ENCODE data around the gene PAF1. TPM values are rescaled to one million over a fixed set of nuclear protein-coding genes. Genes with fewer than 3 reads are reported as not detected.

Gene PAF1
- total RNA-seq, 2 experiments from 2014 or later, result 40.7 to 47.0 TPM

DNA sequence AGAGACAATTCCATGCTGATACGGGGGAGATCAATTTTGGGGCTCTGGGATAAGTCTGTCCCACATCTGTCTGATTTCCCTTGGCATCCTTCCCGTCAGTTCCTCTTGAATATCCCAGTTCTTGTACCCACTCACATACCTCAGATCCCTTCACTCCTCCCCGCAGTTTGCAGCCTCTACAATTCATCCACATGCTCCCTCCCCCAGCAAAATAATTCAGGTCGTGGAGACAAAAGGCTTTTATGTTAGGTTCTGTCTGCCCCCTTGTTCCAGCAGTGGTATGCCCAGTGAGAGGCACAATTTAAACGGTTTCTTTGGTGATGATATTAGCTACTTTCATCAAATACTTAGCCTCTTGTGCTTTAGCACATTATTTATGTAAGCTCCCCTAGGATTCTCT, 35.3 kb upstream of the PAF1 start:
- Mint-ChIP-seq H3K4me1 (peaks cover 7% of the 10 kb centered on the region), H3K4me3 (no peak overlapping the region), H3K36me3 (peaks cover 6% of the 10 kb centered on the region), H3K27me3 (no peaks in the 10 kb centered on the region), H3K27ac (no peak overlapping the region), H3K9me3 (no peaks in the 10 kb centered on the region)
- POLR2A ChIA-PET, result interaction anchor here (1.4 to 3.0 kb wide), 2 partner anchors 9 to 12 kb away, joined by 3 to 11 read pairs; partner anchors contain the start of gene RPS16
- ATAC-seq (ENCODE audit: low read depth) (no peak), DNase-seq (no peak)

DNA sequence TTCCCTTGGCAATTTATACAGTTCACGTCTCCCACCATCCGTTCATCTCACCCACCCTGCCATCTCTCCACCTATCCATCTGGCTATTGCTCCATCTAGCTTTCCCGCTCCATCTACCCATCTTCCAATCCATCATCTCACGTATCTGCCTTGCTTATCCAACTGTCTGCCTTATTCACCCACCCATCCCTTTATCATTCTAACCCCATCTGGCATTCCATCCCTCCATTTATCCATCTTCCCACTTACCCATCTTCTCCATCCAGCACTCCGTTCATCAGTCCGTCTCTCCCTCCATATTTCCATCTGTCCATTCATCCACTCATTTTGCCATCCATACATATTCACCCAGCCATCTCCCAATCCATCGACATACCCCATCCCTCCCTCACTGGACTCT, 34.8 kb upstream of the PAF1 start:
- Mint-ChIP-seq H3K27ac (no peak overlapping the region), H3K9me3 (no peaks in the 10 kb centered on the region), H3K27me3 (no peaks in the 10 kb centered on the region), H3K4me3 (no peak overlapping the region), H3K4me1 (peaks cover 5% of the 10 kb centered on the region), H3K36me3 (peaks cover 6% of the 10 kb centered on the region)
- ATAC-seq (ENCODE audit: low read depth) (no peak), DNase-seq (no peak)
- POLR2A ChIA-PET, result interaction anchor here (3.0 kb wide), 1 partner anchor 10 kb away, joined by 11 read pairs; the partner anchor contains the start of gene RPS16

DNA sequence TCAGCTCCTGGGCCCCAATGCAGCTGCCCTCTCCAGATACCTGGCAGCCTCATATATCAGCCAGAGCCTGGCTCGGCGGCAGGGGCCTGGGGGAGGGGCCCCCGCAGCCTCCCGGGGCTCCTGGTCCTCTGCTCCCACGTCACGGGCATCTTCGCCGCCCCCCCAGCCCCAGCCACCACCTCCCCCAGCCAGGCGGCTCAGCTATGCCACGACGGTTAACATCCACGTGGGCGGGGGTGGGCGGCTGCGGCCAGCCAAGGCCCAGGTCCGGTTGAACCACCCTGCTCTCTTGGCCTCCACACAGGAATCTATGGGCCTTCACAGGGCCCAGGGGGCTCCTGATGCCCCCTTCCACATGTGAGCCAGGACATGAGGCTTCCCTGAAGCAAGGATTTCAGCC, 34.0 kb upstream of the PAF1 start:
- H3K4me1 Mint-ChIP-seq, result peaks cover 2% of the 10 kb centered on the region
- H3K27me3 Mint-ChIP-seq, result no peaks in the 10 kb centered on the region
- no peak overlapping the region for H3K4me3 Mint-ChIP-seq
- H3K36me3 Mint-ChIP-seq, result peaks cover 6% of the 10 kb centered on the region
- no peak for DNase-seq
- H3K9me3 Mint-ChIP-seq, result no peaks in the 10 kb centered on the region
- H3K27ac Mint-ChIP-seq, result no peak overlapping the region
- ATAC-seq (ENCODE audit: low read depth), result no peak
- POLR2A ChIA-PET, result interaction anchor here (1.8 kb wide), 1 partner anchor 11 kb away, joined by 10 read pairs; the partner anchor contains the start of gene RPS16

DNA sequence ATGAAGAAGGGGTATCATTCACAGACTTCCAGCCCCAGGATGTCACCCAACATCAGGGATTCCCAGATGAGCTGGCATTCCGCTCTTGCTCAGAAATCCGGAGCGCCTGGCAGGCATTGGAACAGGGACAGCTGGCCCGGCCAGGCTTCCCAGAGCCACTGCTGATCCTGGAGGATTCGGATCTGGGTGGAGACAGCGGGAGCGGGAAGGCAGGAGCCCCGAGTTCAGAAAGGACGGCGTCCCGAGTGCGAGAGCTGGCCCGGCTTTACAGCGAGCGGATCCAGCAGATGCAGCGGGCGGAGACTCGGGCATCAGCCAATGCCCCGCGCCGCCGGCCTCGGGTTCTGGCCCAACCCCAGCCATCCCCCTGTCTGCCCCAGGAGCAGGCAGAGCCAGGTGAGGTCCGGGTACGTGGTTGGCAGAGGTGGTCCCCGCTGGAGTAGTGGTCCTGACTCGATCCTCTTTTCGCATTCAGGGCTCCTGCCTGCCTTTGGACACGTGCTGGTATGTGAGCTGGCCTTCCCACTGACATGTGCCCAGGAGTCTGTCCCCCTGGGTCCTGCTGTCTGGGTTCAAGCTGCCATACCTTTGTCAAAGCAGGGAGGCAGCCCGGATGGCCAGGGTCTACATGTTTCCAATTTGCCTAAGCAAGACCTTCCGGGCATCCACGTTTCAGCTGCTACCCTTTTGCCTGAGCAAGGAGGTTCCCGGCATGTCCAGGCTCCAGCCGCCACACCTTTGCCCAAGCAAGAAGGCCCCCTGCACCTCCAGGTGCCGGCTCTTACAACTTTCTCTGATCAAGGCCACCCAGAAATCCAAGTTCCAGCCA, 32.6 kb upstream of the PAF1 start:
- no peaks in the 10 kb centered on the region for H3K27me3 Mint-ChIP-seq
- H3K36me3 Mint-ChIP-seq, result peaks cover 6% of the 10 kb centered on the region
- POLR2A ChIA-PET, result interaction anchor here (1.8 kb wide), 1 partner anchor 12 kb away, joined by 10 read pairs; the partner anchor contains the start of gene RPS16
- DNase-seq, result no peak
- no peaks in the 10 kb centered on the region for H3K4me1 Mint-ChIP-seq
- no peak overlapping the region for H3K4me3 Mint-ChIP-seq
- ATAC-seq (ENCODE audit: low read depth), result no peak
- no peaks in the 10 kb centered on the region for H3K9me3 Mint-ChIP-seq
- no peak overlapping the region for H3K27ac Mint-ChIP-seq

DNA sequence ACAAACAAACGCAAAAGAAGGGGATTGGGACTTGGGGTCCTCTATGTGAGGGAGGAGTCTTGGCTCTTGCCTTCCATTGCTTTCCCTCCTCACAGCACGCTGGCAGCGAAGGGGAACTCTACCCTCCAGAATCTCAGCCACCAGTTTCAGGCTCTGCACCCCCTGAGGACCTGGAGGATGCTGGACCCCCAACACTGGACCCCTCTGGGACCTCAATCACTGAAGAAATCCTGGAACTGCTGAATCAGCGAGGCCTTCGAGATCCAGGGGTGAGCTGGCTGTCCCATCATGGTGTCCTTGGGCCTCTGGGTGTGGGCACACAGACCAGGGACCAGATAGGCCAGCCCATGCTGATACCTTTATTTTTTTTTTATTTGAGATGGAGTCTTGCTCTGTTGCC, 31.1 kb upstream of the PAF1 start:
- no peak overlapping the region for H3K27ac Mint-ChIP-seq
- DNase-seq (no peak), ATAC-seq (ENCODE audit: low read depth) (no peak)
- H3K4me1 Mint-ChIP-seq, result peaks cover 1% of the 10 kb centered on the region
- peaks cover 7% of the 10 kb centered on the region for H3K36me3 Mint-ChIP-seq
- H3K9me3 Mint-ChIP-seq, result no peaks in the 10 kb centered on the region
- POLR2A ChIA-PET, result interaction anchor here (0.6 to 6.0 kb wide), 2 partner anchors 13 to 22 kb away, joined by 4 to 26 read pairs; partner anchors contain the start of gene RPS16
- no peaks in the 10 kb centered on the region for H3K27me3 Mint-ChIP-seq
- H3K4me3 Mint-ChIP-seq, result no peak overlapping the region

DNA sequence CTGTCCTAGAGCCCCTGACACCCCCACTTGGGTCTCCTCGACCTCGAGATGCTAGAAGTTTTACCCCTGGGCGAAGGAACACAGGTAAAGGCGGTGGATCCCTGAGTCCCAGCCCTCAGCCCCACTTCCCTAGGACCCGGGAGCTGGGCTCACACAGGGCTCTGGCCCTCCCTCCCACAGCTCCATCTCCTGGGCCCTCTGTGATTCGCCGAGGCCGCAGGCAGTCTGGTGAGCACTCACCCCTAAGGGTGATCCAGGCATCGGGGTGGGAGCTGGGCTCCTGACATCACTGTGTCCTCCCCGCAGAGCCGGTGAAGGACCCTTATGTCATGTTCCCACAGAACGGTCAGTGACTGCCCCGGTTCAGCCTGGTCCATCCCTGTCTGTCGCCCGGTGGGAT, 29.9 kb upstream of the PAF1 start:
- no peak overlapping the region for H3K27ac Mint-ChIP-seq
- H3K27me3 Mint-ChIP-seq, result no peaks in the 10 kb centered on the region
- H3K9me3 Mint-ChIP-seq, result no peaks in the 10 kb centered on the region
- POLR2A ChIA-PET, result interaction anchor here (6.0 kb wide), 1 partner anchor 15 kb away, joined by 26 read pairs; the partner anchor contains the start of gene RPS16
- peaks cover 1% of the 10 kb centered on the region for H3K4me1 Mint-ChIP-seq
- H3K36me3 Mint-ChIP-seq, result peaks cover 5% of the 10 kb centered on the region
- ATAC-seq (ENCODE audit: low read depth) (no peak), DNase-seq (no peak)
- H3K4me3 Mint-ChIP-seq, result no peak overlapping the region

DNA sequence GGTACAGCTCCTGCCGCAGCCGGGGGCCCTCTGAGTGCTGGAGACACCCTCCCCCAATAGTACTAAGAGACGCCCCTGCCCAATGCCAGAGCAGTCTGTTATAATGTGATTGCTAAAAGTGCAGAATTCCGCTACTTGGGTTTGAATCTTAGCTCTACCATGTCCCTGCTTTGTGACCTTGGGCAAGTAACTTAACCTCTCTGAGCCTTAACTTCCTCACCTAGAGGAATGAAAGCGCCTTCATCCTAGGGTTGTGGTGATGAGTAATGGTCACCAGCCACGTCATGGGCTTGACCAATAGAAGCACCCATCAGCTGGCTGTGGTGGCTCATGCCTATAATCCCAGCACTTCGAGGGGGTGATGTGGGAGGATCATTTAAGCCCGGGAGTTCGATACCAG, 28.1 kb upstream of the PAF1 start:
- no peak for ATAC-seq (ENCODE audit: low read depth)
- peaks cover 11% of the 10 kb centered on the region for H3K36me3 Mint-ChIP-seq
- no peaks in the 10 kb centered on the region for H3K9me3 Mint-ChIP-seq
- no peak overlapping the region for H3K27ac Mint-ChIP-seq
- no peak for DNase-seq
- H3K4me3 Mint-ChIP-seq, result no peak overlapping the region
- no peaks in the 10 kb centered on the region for H3K27me3 Mint-ChIP-seq
- POLR2A ChIA-PET, result interaction anchor here (0.9 to 6.0 kb wide), 3 partner anchors 9 to 16 kb away, joined by 4 to 26 read pairs (median 4); partner anchors contain the start of gene RPS16
- peaks cover 10% of the 10 kb centered on the region for H3K4me1 Mint-ChIP-seq

DNA sequence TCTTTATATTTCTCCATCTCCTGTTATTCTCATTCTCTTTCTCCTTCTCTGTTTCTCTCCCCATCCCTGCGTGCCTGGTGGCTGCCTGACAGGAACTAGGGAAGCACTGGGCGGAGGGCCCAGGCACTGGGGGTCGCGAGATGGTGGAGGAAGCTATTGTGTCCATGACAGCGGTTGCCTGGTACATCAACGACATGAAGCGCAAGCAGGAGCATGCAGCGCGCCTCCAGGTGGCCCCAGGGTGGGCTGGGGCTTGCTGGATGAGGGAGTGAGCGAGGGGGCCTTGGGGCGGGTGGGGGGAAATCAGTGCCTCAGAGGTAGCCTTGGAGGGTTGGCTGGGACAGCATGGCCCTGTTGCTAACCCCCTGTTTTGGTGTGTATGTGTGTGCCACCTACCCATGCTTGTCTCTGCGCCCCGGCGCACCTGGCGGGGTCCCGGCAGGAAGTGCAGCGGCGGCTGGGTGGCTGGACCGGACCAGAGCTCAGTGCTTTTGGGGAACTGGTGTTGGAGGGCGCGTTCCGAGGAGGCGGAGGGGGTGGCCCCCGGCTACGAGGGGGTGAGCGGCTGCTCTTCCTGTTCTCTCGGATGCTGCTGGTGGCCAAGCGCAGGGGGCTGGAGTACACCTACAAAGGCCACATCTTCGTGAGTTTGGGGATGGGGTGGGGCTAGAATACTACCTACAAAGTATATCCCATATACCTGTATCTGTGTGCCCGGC, 26.7 kb upstream of the PAF1 start:
- H3K4me3 Mint-ChIP-seq, result no peak overlapping the region
- peaks cover 14% of the 10 kb centered on the region for H3K4me1 Mint-ChIP-seq
- H3K9me3 Mint-ChIP-seq, result no peaks in the 10 kb centered on the region
- no peak for ATAC-seq (ENCODE audit: low read depth)
- H3K36me3 Mint-ChIP-seq, result peaks cover 12% of the 10 kb centered on the region
- H3K27me3 Mint-ChIP-seq, result no peaks in the 10 kb centered on the region
- no peak for DNase-seq
- POLR2A ChIA-PET, result interaction anchor here (0.6 to 6.0 kb wide), 3 partner anchors 13 to 21 kb away, joined by 3 to 26 read pairs (median 4); partner anchors contain the start of gene RPS16
- no peak overlapping the region for H3K27ac Mint-ChIP-seq

DNA sequence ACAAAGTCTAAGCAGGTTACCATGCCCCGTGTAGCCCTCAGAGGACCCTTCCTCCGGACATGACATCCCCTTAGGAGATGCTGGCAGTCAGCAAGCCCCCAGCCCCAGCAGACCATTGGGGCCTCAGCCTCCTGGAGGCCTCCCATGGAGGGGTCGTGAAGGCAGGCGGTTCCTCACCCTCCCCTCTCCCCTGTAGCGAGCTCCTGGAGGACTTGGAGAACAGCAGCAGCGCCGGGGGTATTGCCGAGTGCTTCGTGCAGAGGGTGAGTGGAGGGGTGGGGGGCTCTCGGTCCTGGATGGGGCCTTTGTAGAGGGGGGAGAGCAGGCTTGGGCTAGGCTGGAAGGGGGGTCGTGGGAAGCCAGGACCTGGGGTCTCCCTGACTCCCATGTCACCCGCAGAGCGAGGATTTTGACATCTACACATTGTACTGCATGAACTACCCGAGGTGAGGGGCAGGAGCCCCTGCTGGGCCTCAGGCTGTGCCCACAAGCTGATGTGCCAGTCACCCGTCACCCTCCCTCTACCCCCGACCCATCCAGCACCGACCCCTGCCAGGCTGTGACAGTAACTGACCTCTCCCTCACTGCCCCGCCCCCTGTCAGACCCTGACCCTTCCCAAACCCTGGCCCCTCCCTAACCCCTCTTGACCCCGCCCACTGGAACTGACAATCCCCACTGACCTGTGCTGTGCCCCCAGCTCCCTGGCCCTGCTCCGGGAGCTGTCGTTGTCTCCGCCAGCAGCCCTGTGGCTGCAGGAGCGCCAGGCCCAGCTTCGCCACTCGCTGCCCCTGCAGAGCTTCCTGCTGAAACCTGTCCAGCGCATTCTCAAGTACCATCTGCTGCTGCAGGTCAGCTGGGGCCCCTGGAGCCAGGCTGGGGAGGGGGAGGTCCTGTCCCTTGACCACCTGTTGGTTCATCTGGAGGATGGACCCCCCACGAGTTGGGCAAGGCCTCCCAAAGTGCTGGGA, 25.5 kb upstream of the PAF1 start:
- POLR2A ChIA-PET, result interaction anchor here (6.0 kb wide), 1 partner anchor 19 kb away, joined by 26 read pairs; the partner anchor contains the start of gene RPS16
- no peak overlapping the region for H3K4me3 Mint-ChIP-seq
- no peaks in the 10 kb centered on the region for H3K9me3 Mint-ChIP-seq
- ATAC-seq (ENCODE audit: low read depth) (no peak), DNase-seq (no peak)
- H3K4me1 Mint-ChIP-seq, result peaks cover 20% of the 10 kb centered on the region
- peaks cover 2% of the 10 kb centered on the region for H3K27me3 Mint-ChIP-seq
- H3K36me3 Mint-ChIP-seq, result peaks cover 14% of the 10 kb centered on the region
- no peak overlapping the region for H3K27ac Mint-ChIP-seq

DNA sequence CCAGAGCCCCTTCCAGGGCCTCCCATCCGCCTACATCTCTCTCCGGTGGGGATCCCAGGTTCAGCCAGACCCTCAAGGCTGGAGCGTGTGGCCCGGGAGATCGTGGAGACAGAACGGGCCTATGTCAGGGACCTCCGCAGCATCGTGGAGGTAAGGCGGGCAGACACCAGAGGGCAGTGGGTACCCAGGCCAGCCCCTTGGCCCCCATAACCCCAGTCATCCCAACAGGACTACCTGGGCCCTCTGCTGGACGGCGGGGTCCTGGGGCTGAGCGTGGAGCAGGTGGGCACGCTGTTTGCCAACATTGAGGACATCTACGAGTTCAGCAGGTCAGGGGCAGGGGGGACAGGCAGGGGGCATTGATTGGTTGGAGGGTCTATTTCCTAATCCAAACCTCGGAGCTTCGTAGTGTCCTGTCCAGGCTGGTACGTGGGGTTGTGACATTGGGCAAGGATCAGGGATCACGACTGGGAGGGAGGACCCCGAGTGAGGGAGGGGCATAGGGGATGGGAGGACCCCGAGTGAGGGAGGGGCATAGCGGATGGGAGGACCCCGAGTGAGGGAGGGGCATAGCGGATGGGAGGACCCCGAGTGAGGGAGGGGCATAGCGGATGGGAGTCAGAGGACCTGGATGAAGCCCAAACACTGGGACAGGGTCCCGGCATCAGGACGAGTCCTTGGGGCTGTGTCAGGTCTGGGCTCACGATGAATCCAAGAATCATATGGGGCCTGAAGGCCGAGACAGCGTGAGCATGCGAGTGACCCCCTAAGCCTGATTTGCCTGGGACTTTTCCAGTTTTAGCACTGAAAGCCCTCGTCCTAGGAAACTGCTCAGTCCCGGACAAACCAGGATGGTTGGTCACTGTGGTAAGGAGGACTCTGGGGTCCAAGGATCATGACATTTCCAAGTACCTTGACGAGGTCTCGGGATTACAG, 24.5 kb upstream of the PAF1 start:
- Mint-ChIP-seq H3K27me3 (peaks cover 2% of the 10 kb centered on the region), H3K27ac (no peak overlapping the region), H3K4me3 (no peak overlapping the region), H3K36me3 (peaks cover 14% of the 10 kb centered on the region), H3K9me3 (no peaks in the 10 kb centered on the region), H3K4me1 (peaks cover 31% of the 10 kb centered on the region)
- DNase-seq, result no peak
- ATAC-seq (ENCODE audit: low read depth), result no peak
- POLR2A ChIA-PET, result interaction anchor here (2.7 kb wide), 1 partner anchor 20 kb away, joined by 18 read pairs; the partner anchor contains the start of gene RPS16

DNA sequence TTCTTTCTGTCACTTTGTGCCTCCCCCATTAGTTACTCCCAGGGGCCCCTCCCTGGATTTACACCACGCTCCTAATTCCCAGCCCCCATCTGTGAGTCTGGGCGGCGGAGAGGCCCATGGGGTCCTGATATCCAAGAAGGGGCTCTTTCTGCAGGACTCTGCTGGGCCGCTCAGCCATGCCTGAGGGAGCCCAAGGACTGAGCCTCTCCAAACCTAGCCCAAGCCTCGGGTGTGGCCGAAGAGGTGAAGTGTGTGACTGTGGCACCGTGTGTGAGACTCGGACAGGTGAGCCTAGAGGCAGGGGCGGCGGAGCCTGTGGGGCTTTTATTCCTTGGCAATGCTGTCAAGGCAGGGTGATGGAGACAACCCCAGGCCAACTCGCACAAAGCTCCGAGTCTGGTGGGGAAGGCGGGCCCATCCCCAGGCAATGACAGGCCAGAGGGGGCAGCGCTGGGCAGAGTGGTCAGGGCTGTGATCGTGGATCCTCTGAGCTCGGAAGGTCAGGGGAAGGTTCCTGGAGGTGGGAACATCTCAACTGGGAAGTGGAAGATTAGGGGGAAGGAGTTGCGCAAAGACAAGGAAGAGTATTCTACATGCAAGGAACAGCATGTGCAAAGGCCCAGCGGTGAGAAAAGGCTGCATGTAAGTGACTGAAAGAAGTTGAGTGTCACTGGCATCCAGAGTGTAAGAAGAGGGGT, 23.2 kb upstream of the PAF1 start:
- no peak for ATAC-seq (ENCODE audit: low read depth)
- peaks cover 14% of the 10 kb centered on the region for H3K36me3 Mint-ChIP-seq
- no peaks in the 10 kb centered on the region for H3K9me3 Mint-ChIP-seq
- peaks cover 33% of the 10 kb centered on the region for H3K4me1 Mint-ChIP-seq
- H3K27me3 Mint-ChIP-seq, result peaks cover 2% of the 10 kb centered on the region
- POLR2A ChIA-PET, result interaction anchor here (1.1 to 2.7 kb wide), 3 partner anchors 13 to 21 kb away, joined by 3 to 18 read pairs (median 5); partner anchors contain the start of gene RPS16
- no peak for DNase-seq
- H3K4me3 Mint-ChIP-seq, result peak overlapping the region; percentile 97
- H3K27ac Mint-ChIP-seq, result peak overlapping the region; percentile 90

Data from activated naive CD8-positive, alpha-beta T cell treated with anti-CD3 and anti-CD28 coated beads, Interleukin-2, amount 10 ng/mL, durations not matched to agents 7 days and 5 days (primary cell).